ENCODE results near the gene HERC4.

Gene HERC4

GRCh38 chr10:68074775-68075549, at the start of gene HERC4:
Gene HERC4 (minus strand): TSS chr10:68075283. CDS start chr10:68073108, 2,175 bp downstream.
- DNase-seq, result peak; percentile 96

GRCh38 chr10:68124718-68125117, 49.6 kb upstream of the HERC4 start:
- no peak for DNase-seq

- no peak for DNase-seq
These were observed 46.8 kb upstream of the HERC4 start for GRCh38 chr10:68121852-68122251.

- DNase-seq, result no peak
These were observed 46.1 kb upstream of the HERC4 start for GRCh38 chr10:68121020-68121743.

GRCh38 chr10:68118657-68119056, 43.6 kb upstream of the HERC4 start:
- no peak for DNase-seq

GRCh38 chr10:68112837-68113236, 37.8 kb upstream of the HERC4 start:
- no peak for DNase-seq

- DNase-seq, result no peak
These were observed 36.5 kb upstream of the HERC4 start for GRCh38 chr10:68111584-68111983.

- no peak for DNase-seq
These were observed 34.9 kb upstream of the HERC4 start for GRCh38 chr10:68110027-68110426.

GRCh38 chr10:68109331-68109730, 34.2 kb upstream of the HERC4 start, which contains the start of gene MYPN:
Gene MYPN (plus strand): TSS chr10:68109488. CDS start chr10:68121439, 11,951 bp downstream.
- no peak for DNase-seq

GRCh38 chr10:68108653-68109052, 33.6 kb upstream of the HERC4 start:
- no peak for DNase-seq

GRCh38 chr10:68108051-68108450, 33.0 kb upstream of the HERC4 start:
- no peak for DNase-seq

GRCh38 chr10:68107651-68108050, 32.6 kb upstream of the HERC4 start:
- DNase-seq, result no peak

- DNase-seq, result no peak
These were observed 31.6 kb upstream of the HERC4 start for GRCh38 chr10:68106656-68107055.

- no peak for DNase-seq
These were observed 30.7 kb upstream of the HERC4 start for GRCh38 chr10:68105820-68106219.

- no peak for DNase-seq
These were observed 28.8 kb upstream of the HERC4 start for GRCh38 chr10:68103901-68104300.

- DNase-seq, result no peak
These were observed 28.3 kb upstream of the HERC4 start for GRCh38 chr10:68103261-68103878.

- no peak for DNase-seq
These were observed 26.0 kb upstream of the HERC4 start for GRCh38 chr10:68101066-68101465.

GRCh38 chr10:68099736-68100135, 24.7 kb upstream of the HERC4 start:
- DNase-seq, result no peak

GRCh38 chr10:68096913-68097516, 21.9 kb upstream of the HERC4 start:
- no peak for DNase-seq

GRCh38 chr10:68095153-68095552, 20.1 kb upstream of the HERC4 start:
- no peak for DNase-seq

- no peak for DNase-seq
These were observed 17.4 kb upstream of the HERC4 start for GRCh38 chr10:68092512-68092911.

- DNase-seq, result no peak
These were observed 15.5 kb upstream of the HERC4 start for GRCh38 chr10:68090586-68090985.

- no peak for DNase-seq
These were observed 13.7 kb upstream of the HERC4 start for GRCh38 chr10:68088740-68089139.
